GM12878 (cell line): ENCODE measurements around the gene FLOT1. TPM values are rescaled to one million over a fixed set of nuclear protein-coding genes. Genes with fewer than 3 reads are reported as not detected.

ENCODE experiments used
- ATAC-seq: fragments of 200-7000 bp; cut with Tn5 transposase; 3 replicates; pipeline ENCODE4 v1.9.1; 2020; ENCODE audit warnings: mild to moderate bottlenecking, moderate library complexity
- BruUV-seq: library from RNA; stranded (reverse); fragments of 400-500 nt; replicated peaks from 2 replicates; lab custom pipeline; 2021; lab: Mats Ljungman, UMichigan
- CTCF ChIA-PET: fragments of 300-600 bp; sonication (Branson Sonifier 250); formaldehyde crosslinking; extraction: SDS; loops from one replicate; lab custom pipeline; 2021; ENCODE audit warnings: inconsistent platforms; lab: Yijun Ruan, JAX
- POLR2A ChIA-PET: fragments of 350-600 bp; formaldehyde crosslinking; extraction: SDS; loops from one replicate; lab custom pipeline; 2021; ENCODE audit warnings: inconsistent platforms; lab: Charles Lee
- RAD21 ChIA-PET: fragments of 300-600 bp; sonication (Branson Sonifier 250); formaldehyde crosslinking; loops from one replicate; lab custom pipeline; 2023; ENCODE audit warnings: antibody characterized with exemption; ENCODE audit not compliant: unreplicated experiment; lab: Charles Lee
- SMC1A ChIA-PET: fragments of 300-600 bp; sonication (Branson Sonifier 250); formaldehyde crosslinking; loops from one replicate; lab custom pipeline; 2023; ENCODE audit not compliant: unreplicated experiment, uncharacterized antibody; lab: Charles Lee
- DNase-seq: peaks from one replicate; pipeline ENCODE4 v3.0.0-alpha.2; 2011; ENCODE audit warnings: low read depth, low spot score
- FAIRE-seq: peaks from 3 replicates; lab custom pipeline; 2011; peaks lifted over from hg19 to GRCh38; lab: Jason Lieb, UNC
- H2AFZ ChIP-seq: 2 replicates; pipeline ENCODE4 v1.6.0; 2011; ENCODE audit warnings: low read depth, low read length, control low read depth; ENCODE audit not compliant: control insufficient read depth
- H3K27ac ChIP-seq: 2 replicates; pipeline ENCODE4 v1.5.1; 2011; ENCODE audit warnings: control low read depth; ENCODE audit not compliant: control insufficient read depth, insufficient read depth
- H3K27me3 ChIP-seq, 2 experiments: replicated peaks in 1 of 2; 2 replicates each; pipeline versions ENCODE4 v1.6.0 to v1.6.1; 2011; ENCODE audit warnings: low read length in 1 of 2; ENCODE audit not compliant: control insufficient read depth in 2 of 2, insufficient read depth in 2 of 2
- H3K36me3 ChIP-seq, 2 experiments: 2 replicates each; pipeline ENCODE4 v1.5.1; 2011; ENCODE audit warnings: low read length in 1 of 2; ENCODE audit not compliant: control insufficient read depth in 2 of 2, insufficient read depth in 2 of 2
- H3K4me1 ChIP-seq: 2 replicates; pipeline ENCODE4 v1.6.1; 2011; ENCODE audit warnings: mild to moderate bottlenecking, low read length, moderate library complexity, mixed read lengths; ENCODE audit not compliant: control insufficient read depth, insufficient read depth
- H3K4me2 ChIP-seq: 2 replicates; pipeline ENCODE4 v1.6.0; 2011; ENCODE audit warnings: control low read depth; ENCODE audit not compliant: control insufficient read depth, insufficient read depth
- H3K4me3 ChIP-seq: fragments of 200-600 bp; sonication (generic); 2 replicates; pipeline ENCODE4 v1.5.1; 2016
- H3K79me2 ChIP-seq: 2 replicates; pipeline ENCODE4 v1.6.0; 2011; ENCODE audit warnings: low read length; ENCODE audit not compliant: control insufficient read depth, insufficient read depth
- H3K9ac ChIP-seq: 2 replicates; pipeline ENCODE4 v1.8.0; 2011; ENCODE audit warnings: low read length, control low read depth, mixed read lengths; ENCODE audit not compliant: control insufficient read depth, insufficient read depth
- H3K9me3 ChIP-seq: replicated peaks from 3 replicates; pipeline ENCODE4 v1.5.1; 2011; ENCODE audit warnings: mild to moderate bottlenecking, low read length; ENCODE audit not compliant: control insufficient read depth, insufficient read depth
- H4K20me1 ChIP-seq: 2 replicates; pipeline ENCODE4 v1.6.0; 2011; ENCODE audit not compliant: control insufficient read depth, insufficient read depth
- ATF7 ChIP-seq: fragments of 450-650 bp; IDR thresholded peaks from 2 replicates; pipeline ENCODE4 v1.6.1; 2016; ENCODE audit warnings: low read depth, mild to moderate bottlenecking
- BMI1 ChIP-seq: fragments of 450-650 bp; IDR thresholded peaks from 2 replicates; pipeline ENCODE4 v1.6.1; 2016; ENCODE audit warnings: mild to moderate bottlenecking, moderate library complexity, borderline replicate concordance
- CBFB ChIP-seq: IDR thresholded peaks from 2 replicates; pipeline ENCODE4 v1.6.1; 2016; ENCODE audit warnings: antibody characterized with exemption, low read depth
- MEF2B ChIP-seq: fragments of 450-650 bp; IDR thresholded peaks from 2 replicates; pipeline ENCODE4 v1.6.1; 2018; ENCODE audit warnings: mild to moderate bottlenecking, moderate library complexity; ENCODE audit not compliant: partially characterized antibody, poor library complexity, severe bottlenecking
- POLR2AphosphoS2 ChIP-seq: IDR thresholded peaks from 2 replicates; pipeline ENCODE4 v1.6.1; 2011; ENCODE audit warnings: low read depth, mild to moderate bottlenecking, low read length, improper control_type of control experiment, moderate library complexity
- RAD21 ChIP-seq: IDR thresholded peaks from 2 replicates; pipeline ENCODE4 v1.6.1; 2011; ENCODE audit warnings: mild to moderate bottlenecking, low read depth, low read length, moderate library complexity; ENCODE audit not compliant: insufficient read depth
- RB1 ChIP-seq: fragments of 450-650 bp; formaldehyde crosslinking; IDR thresholded peaks from 2 replicates; pipeline ENCODE4 v1.6.1; 2017; ENCODE audit warnings: mild to moderate bottlenecking, borderline replicate concordance
- TCF12 ChIP-seq: IDR thresholded peaks from 2 replicates; pipeline ENCODE4 v1.6.1; 2011; ENCODE audit warnings: low read depth, mild to moderate bottlenecking, low read length
- ZZZ3 ChIP-seq: IDR thresholded peaks from 2 replicates; pipeline ENCODE4 v1.6.1; 2011; ENCODE audit warnings: low read depth; ENCODE audit not compliant: control insufficient read depth, insufficient read length
- WGBS: methylation state at CpG from one replicate; pipeline ENCODE4 v1.1.6; 2016; ENCODE audit warnings: low lambda C conversion rate; ENCODE audit not compliant: insufficient replicate concordance, insufficient coverage; ENCODE audit errors: missing lambda C conversion rate; 5-methylcytosine and 5-hydroxymethylcytosine counted together
- in situ Hi-C: fragments of 300-500 bp; cut with MboI; formaldehyde crosslinking; loops from 9 replicates; pipeline ENCODE4 v1.14.3; 2018; ENCODE audit warnings: mixed read lengths
- intact Hi-C: fragments of 100-400 bp; cut with micrococcal nuclease; formaldehyde crosslinking; loops from one replicate; pipeline ENCODE4 v1.14.2; 2022; ENCODE audit not compliant: unreplicated experiment
- polyA plus RNA-seq, 11 experiments: library from polyadenylated mRNA; depleted of rRNA in 4 of 11; unstranded in 6 of 11; stranded (reverse) in 5 of 11; fragments of >200 nt; fragmentation: Nextera tagmentation in 4 of 11; fragmentation: Illumina TruSeq in 1 of 11; extraction: Ambion mirVana in 4 of 11; extraction: Trizol in 1 of 11; gene quantifications; 1 replicate in 1 of 11; 2 replicates in 10 of 11; pipeline versions ENCODE4 v1.2.1 to v1.2.3, GENCODE V29; 2011 to 2016; ENCODE audit warnings: inconsistent platforms in 2 of 11, missing spikeins in 2 of 11, low read depth in 1 of 11
- total RNA-seq, 4 experiments: library from RNA; depleted of rRNA in 3 of 4; stranded (reverse); fragments of >200 nt in 3 of 4; fragmentation: Illumina TruSeq in 1 of 4; extraction: Trizol in 1 of 4; gene quantifications; 2 replicates each; pipeline versions ENCODE4 v1.2.1 to v1.2.3, GENCODE V29; 2013 to 2021
- TF ChIP-seq, protein P1 (sequence below): fragments of 450-650 bp; IDR thresholded peaks from 2 replicates; pipeline ENCODE4 v1.6.1; 2017; ENCODE audit warnings: borderline replicate concordance
- TF ChIP-seq, protein P2 (sequence below): fragments of 450-650 bp; IDR thresholded peaks from 2 replicates; pipeline ENCODE4 v1.6.1; 2017; ENCODE audit warnings: mild to moderate bottlenecking, low read depth, inconsistent platforms; ENCODE audit not compliant: poor library complexity, severe bottlenecking
- TF ChIP-seq, protein P3 (sequence below): fragments of 450-650 bp; IDR thresholded peaks from 2 replicates; pipeline ENCODE4 v1.6.1; 2017; ENCODE audit warnings: mild to moderate bottlenecking

Gene FLOT1
- total and polyA plus RNA-seq, 10 of the 15 experiments (the other 5 are each of a cell fraction or from before 2014, with no cell fraction given), result 12.3 to 153 (median 112) TPM

DNA sequence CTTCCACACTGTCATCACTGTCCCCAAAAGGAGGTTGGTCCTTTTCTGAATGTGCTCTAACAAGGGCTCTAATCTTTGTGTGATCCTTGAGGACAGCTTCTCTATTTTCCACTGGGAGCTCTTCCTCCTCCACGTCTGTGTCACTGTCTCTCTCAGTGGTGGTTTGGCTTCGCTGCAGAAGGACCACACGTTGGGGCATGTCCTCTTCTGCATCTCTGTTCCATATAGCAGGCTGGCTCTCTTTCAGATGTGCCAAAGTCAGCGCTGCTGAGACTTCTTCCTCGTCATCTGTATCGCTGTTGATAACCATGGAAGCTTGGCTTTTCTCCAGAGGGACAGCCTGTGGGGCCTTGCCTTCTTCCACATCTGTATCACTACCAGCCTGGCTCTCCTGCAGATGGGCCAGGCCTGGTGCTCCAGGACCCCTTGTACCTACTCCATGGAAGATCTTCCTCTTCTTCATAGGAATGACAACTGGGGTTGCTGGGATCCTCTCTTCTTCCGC is 30.0 kb downstream of the FLOT1 start:
- Histone ChIP-seq H3K79me2 (peaks cover 13% of the 10 kb centered on the region), H3K4me2 (peak overlapping the region; percentile 45; the same call in 1 of the 2 replicates), H3K27me3 (no peaks in the 10 kb centered on the region), H3K36me3 (peaks cover 6 to 7% of the 10 kb centered on the region in 2 experiments; a peak in 3 of 4 replicates), H2AFZ (no peak overlapping the region), H3K27ac (peak overlapping the region; percentile 35; the same call in 1 of the 2 replicates), H3K9ac (no peak overlapping the region), H4K20me1 (no peaks in the 10 kb centered on the region), H3K4me1 (peaks cover 30% of the 10 kb centered on the region), H3K9me3 (no peaks in the 10 kb centered on the region), H3K4me3 (peak overlapping the region; percentile 0; the same call in 1 of the 2 replicates)
- no peak for ATAC-seq
- ChIA-PET POLR2A (interaction anchor here (0.8 to 2.9 kb wide), 6 partner anchors 10 to 31 kb away, joined by 4 to 10 read pairs (median 5); partner anchors contain the start of gene NRM), RAD21 (interaction anchor here (0.9 to 1.8 kb wide), 4 partner anchors 9 to 31 kb away, joined by 3 to 7 read pairs (median 4); partner anchors contain the start of gene NRM), CTCF (interaction anchor here (1.2 to 2.8 kb wide), 5 partner anchors 9 to 99 kb away, joined by 3 to 18 read pairs (median 6); partner anchors contain the start of gene NRM), SMC1A (interaction anchor here (0.7 to 1.5 kb wide), 8 partner anchors 16 to 39 kb away, joined by 3 to 6 read pairs (median 4); no protein-coding TSS in a partner anchor)
- intact Hi-C loops, result no loop called here
- WGBS, result 85% methylated on average over 7 of the region's 7 CpGs
- in situ Hi-C loops, result no loop called here
- TF ChIP-seq MEF2B, result no peak
- no peak for TF ChIP-seq RAD21
- TF ChIP-seq, protein P1, sequence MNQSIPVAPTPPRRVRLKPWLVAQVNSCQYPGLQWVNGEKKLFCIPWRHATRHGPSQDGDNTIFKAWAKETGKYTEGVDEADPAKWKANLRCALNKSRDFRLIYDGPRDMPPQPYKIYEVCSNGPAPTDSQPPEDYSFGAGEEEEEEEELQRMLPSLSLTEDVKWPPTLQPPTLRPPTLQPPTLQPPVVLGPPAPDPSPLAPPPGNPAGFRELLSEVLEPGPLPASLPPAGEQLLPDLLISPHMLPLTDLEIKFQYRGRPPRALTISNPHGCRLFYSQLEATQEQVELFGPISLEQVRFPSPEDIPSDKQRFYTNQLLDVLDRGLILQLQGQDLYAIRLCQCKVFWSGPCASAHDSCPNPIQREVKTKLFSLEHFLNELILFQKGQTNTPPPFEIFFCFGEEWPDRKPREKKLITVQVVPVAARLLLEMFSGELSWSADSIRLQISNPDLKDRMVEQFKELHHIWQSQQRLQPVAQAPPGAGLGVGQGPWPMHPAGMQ, result no peak
- TF ChIP-seq RB1, result no peak
- TF ChIP-seq, protein P2, sequence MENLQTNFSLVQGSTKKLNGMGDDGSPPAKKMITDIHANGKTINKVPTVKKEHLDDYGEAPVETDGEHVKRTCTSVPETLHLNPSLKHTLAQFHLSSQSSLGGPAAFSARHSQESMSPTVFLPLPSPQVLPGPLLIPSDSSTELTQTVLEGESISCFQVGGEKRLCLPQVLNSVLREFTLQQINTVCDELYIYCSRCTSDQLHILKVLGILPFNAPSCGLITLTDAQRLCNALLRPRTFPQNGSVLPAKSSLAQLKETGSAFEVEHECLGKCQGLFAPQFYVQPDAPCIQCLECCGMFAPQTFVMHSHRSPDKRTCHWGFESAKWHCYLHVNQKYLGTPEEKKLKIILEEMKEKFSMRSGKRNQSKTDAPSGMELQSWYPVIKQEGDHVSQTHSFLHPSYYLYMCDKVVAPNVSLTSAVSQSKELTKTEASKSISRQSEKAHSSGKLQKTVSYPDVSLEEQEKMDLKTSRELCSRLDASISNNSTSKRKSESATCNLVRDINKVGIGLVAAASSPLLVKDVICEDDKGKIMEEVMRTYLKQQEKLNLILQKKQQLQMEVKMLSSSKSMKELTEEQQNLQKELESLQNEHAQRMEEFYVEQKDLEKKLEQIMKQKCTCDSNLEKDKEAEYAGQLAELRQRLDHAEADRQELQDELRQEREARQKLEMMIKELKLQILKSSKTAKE, result no peak
- TF ChIP-seq, protein P3, sequence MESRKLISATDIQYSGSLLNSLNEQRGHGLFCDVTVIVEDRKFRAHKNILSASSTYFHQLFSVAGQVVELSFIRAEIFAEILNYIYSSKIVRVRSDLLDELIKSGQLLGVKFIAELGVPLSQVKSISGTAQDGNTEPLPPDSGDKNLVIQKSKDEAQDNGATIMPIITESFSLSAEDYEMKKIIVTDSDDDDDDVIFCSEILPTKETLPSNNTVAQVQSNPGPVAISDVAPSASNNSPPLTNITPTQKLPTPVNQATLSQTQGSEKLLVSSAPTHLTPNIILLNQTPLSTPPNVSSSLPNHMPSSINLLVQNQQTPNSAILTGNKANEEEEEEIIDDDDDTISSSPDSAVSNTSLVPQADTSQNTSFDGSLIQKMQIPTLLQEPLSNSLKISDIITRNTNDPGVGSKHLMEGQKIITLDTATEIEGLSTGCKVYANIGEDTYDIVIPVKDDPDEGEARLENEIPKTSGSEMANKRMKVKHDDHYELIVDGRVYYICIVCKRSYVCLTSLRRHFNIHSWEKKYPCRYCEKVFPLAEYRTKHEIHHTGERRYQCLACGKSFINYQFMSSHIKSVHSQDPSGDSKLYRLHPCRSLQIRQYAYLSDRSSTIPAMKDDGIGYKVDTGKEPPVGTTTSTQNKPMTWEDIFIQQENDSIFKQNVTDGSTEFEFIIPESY, result no peak
- no peak for TF ChIP-seq TCF12
- TF ChIP-seq BMI1, result no peak
- no peak for TF ChIP-seq CBFB
- no peak for TF ChIP-seq ZZZ3
- TF ChIP-seq ATF7, result no peak
- TF ChIP-seq POLR2AphosphoS2, result no peak
- BruUV-seq, result TSS peak; percentile 15
- no peak for DNase-seq
- FAIRE-seq, result no peak
